Neural cell (in vitro differentiated cells): ENCODE measurements around the gene CEMIP.

ENCODE experiments used
- EP300 ChIP-seq: fragments of 450-650 bp; conservative IDR thresholded peaks from 2 replicates; pipeline ENCODE4 v1.6.1; 2014; ENCODE audit warnings: antibody characterized with exemption, mild to moderate bottlenecking, moderate library complexity; ENCODE audit not compliant: poor library complexity, severe bottlenecking
- EZH2 ChIP-seq: fragments of 200-600, 300-800 bp; shearing (Covaris generic), sonication (generic); IDR thresholded peaks from 2 replicates; pipeline ENCODE4 v1.6.1; 2014; ENCODE audit warnings: antibody characterized with exemption, low read length, borderline replicate concordance, mild to moderate bottlenecking; ENCODE audit not compliant: insufficient read depth, poor library complexity, severe bottlenecking
- MXI1 ChIP-seq: fragments of 450-650 bp; conservative IDR thresholded peaks from 2 replicates; pipeline ENCODE4 v1.6.1; 2014; ENCODE audit warnings: antibody characterized with exemption, mild to moderate bottlenecking; ENCODE audit not compliant: poor library complexity, severe bottlenecking
- POLR2AphosphoS5 ChIP-seq: IDR thresholded peaks from 2 replicates; pipeline ENCODE4 v1.6.1; 2012
- SMC3 ChIP-seq: fragments of 450-650 bp; conservative IDR thresholded peaks from 2 replicates; pipeline ENCODE4 v1.6.1; 2014; ENCODE audit warnings: antibody characterized with exemption, mild to moderate bottlenecking, moderate library complexity; ENCODE audit not compliant: poor library complexity
- TAF1 ChIP-seq: IDR thresholded peaks from 2 replicates; pipeline ENCODE4 v1.6.1; 2012; ENCODE audit warnings: low read depth
- TF ChIP-seq, protein P1 (sequence below): fragments of 450-650 bp; IDR thresholded peaks from 2 replicates; pipeline ENCODE4 v1.5.1; 2014; ENCODE audit warnings: antibody characterized with exemption, mild to moderate bottlenecking, moderate library complexity; ENCODE audit not compliant: poor library complexity, severe bottlenecking
- TF ChIP-seq, protein P2 (sequence below): IDR thresholded peaks from 2 replicates; pipeline ENCODE4 v1.6.1; 2012; ENCODE audit warnings: borderline replicate concordance

DNA sequence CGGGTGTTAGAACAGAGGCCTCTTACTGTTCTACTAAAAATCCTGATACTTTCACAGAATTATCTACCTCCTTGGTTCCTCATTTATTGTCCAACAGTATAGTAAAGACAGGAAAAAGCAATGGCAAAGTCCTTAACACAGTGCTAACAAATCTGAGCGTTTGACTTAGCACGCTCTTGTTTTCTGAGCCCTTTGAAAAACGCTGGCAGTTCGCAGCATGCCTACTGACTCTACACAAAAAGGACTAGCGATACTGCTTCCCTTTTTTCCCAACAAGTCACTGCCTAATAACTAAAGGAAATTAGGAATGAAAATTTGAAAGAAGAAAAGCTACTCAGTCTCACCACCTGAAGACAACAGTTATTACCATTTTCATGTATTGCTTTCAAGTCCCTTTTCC is 34.8 kb upstream of the CEMIP start:
- TF ChIP-seq, protein P1, sequence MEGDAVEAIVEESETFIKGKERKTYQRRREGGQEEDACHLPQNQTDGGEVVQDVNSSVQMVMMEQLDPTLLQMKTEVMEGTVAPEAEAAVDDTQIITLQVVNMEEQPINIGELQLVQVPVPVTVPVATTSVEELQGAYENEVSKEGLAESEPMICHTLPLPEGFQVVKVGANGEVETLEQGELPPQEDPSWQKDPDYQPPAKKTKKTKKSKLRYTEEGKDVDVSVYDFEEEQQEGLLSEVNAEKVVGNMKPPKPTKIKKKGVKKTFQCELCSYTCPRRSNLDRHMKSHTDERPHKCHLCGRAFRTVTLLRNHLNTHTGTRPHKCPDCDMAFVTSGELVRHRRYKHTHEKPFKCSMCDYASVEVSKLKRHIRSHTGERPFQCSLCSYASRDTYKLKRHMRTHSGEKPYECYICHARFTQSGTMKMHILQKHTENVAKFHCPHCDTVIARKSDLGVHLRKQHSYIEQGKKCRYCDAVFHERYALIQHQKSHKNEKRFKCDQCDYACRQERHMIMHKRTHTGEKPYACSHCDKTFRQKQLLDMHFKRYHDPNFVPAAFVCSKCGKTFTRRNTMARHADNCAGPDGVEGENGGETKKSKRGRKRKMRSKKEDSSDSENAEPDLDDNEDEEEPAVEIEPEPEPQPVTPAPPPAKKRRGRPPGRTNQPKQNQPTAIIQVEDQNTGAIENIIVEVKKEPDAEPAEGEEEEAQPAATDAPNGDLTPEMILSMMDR: no peak
- TF ChIP-seq, protein P2, sequence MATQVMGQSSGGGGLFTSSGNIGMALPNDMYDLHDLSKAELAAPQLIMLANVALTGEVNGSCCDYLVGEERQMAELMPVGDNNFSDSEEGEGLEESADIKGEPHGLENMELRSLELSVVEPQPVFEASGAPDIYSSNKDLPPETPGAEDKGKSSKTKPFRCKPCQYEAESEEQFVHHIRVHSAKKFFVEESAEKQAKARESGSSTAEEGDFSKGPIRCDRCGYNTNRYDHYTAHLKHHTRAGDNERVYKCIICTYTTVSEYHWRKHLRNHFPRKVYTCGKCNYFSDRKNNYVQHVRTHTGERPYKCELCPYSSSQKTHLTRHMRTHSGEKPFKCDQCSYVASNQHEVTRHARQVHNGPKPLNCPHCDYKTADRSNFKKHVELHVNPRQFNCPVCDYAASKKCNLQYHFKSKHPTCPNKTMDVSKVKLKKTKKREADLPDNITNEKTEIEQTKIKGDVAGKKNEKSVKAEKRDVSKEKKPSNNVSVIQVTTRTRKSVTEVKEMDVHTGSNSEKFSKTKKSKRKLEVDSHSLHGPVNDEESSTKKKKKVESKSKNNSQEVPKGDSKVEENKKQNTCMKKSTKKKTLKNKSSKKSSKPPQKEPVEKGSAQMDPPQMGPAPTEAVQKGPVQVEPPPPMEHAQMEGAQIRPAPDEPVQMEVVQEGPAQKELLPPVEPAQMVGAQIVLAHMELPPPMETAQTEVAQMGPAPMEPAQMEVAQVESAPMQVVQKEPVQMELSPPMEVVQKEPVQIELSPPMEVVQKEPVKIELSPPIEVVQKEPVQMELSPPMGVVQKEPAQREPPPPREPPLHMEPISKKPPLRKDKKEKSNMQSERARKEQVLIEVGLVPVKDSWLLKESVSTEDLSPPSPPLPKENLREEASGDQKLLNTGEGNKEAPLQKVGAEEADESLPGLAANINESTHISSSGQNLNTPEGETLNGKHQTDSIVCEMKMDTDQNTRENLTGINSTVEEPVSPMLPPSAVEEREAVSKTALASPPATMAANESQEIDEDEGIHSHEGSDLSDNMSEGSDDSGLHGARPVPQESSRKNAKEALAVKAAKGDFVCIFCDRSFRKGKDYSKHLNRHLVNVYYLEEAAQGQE: no peak
- TF ChIP-seq EZH2: no peak
- TF ChIP-seq TAF1: no peak
- no peak for TF ChIP-seq SMC3
- TF ChIP-seq POLR2AphosphoS5: no peak
- no peak for TF ChIP-seq MXI1
- no peak for TF ChIP-seq EP300
